GM12878 (cell line): Measurements from ENCODE around the gene FAM171A1. TPM values are rescaled to one million over a fixed set of nuclear protein-coding genes. Genes with fewer than 3 reads are reported as not detected.

Experiments
- ATAC-seq: fragments of 200-7000 bp; cut with Tn5 transposase; 3 replicates; pipeline ENCODE4 v1.9.1; 2020; ENCODE audit warnings: mild to moderate bottlenecking, moderate library complexity
- BruUV-seq: library from RNA; stranded (reverse); fragments of 400-500 nt; replicated peaks from 2 replicates; lab custom pipeline; 2021; lab: Mats Ljungman, UMichigan
- CTCF ChIA-PET: fragments of 300-600 bp; sonication (Branson Sonifier 250); formaldehyde crosslinking; extraction: SDS; loops from one replicate; lab custom pipeline; 2021; ENCODE audit warnings: inconsistent platforms; lab: Yijun Ruan, JAX
- POLR2A ChIA-PET: fragments of 350-600 bp; formaldehyde crosslinking; extraction: SDS; loops from one replicate; lab custom pipeline; 2021; ENCODE audit warnings: inconsistent platforms; lab: Charles Lee
- RAD21 ChIA-PET: fragments of 300-600 bp; sonication (Branson Sonifier 250); formaldehyde crosslinking; loops from one replicate; lab custom pipeline; 2023; ENCODE audit warnings: antibody characterized with exemption; ENCODE audit not compliant: unreplicated experiment; lab: Charles Lee
- SMC1A ChIA-PET: fragments of 300-600 bp; sonication (Branson Sonifier 250); formaldehyde crosslinking; loops from one replicate; lab custom pipeline; 2023; ENCODE audit not compliant: unreplicated experiment, uncharacterized antibody; lab: Charles Lee
- DNase-seq: peaks from one replicate; pipeline ENCODE4 v3.0.0-alpha.2; 2011; ENCODE audit warnings: low read depth, low spot score
- FAIRE-seq: peaks from 3 replicates; lab custom pipeline; 2011; peaks lifted over from hg19 to GRCh38; lab: Jason Lieb, UNC
- H2AFZ ChIP-seq: 2 replicates; pipeline ENCODE4 v1.6.0; 2011; ENCODE audit warnings: low read depth, low read length, control low read depth; ENCODE audit not compliant: control insufficient read depth
- H3K27ac ChIP-seq: 2 replicates; pipeline ENCODE4 v1.5.1; 2011; ENCODE audit warnings: control low read depth; ENCODE audit not compliant: control insufficient read depth, insufficient read depth
- H3K27me3 ChIP-seq, 2 experiments: replicated peaks in 1 of 2; 2 replicates each; pipeline versions ENCODE4 v1.6.0 to v1.6.1; 2011; ENCODE audit warnings: low read length in 1 of 2; ENCODE audit not compliant: control insufficient read depth in 2 of 2, insufficient read depth in 2 of 2
- H3K36me3 ChIP-seq, 2 experiments: 2 replicates each; pipeline ENCODE4 v1.5.1; 2011; ENCODE audit warnings: low read length in 1 of 2; ENCODE audit not compliant: control insufficient read depth in 2 of 2, insufficient read depth in 2 of 2
- H3K4me1 ChIP-seq: 2 replicates; pipeline ENCODE4 v1.6.1; 2011; ENCODE audit warnings: mild to moderate bottlenecking, low read length, moderate library complexity, mixed read lengths; ENCODE audit not compliant: control insufficient read depth, insufficient read depth
- H3K4me2 ChIP-seq: 2 replicates; pipeline ENCODE4 v1.6.0; 2011; ENCODE audit warnings: control low read depth; ENCODE audit not compliant: control insufficient read depth, insufficient read depth
- H3K4me3 ChIP-seq: fragments of 200-600 bp; sonication (generic); 2 replicates; pipeline ENCODE4 v1.5.1; 2016
- H3K79me2 ChIP-seq: 2 replicates; pipeline ENCODE4 v1.6.0; 2011; ENCODE audit warnings: low read length; ENCODE audit not compliant: control insufficient read depth, insufficient read depth
- H3K9ac ChIP-seq: 2 replicates; pipeline ENCODE4 v1.8.0; 2011; ENCODE audit warnings: low read length, control low read depth, mixed read lengths; ENCODE audit not compliant: control insufficient read depth, insufficient read depth
- H3K9me3 ChIP-seq: replicated peaks from 3 replicates; pipeline ENCODE4 v1.5.1; 2011; ENCODE audit warnings: mild to moderate bottlenecking, low read length; ENCODE audit not compliant: control insufficient read depth, insufficient read depth
- H4K20me1 ChIP-seq: 2 replicates; pipeline ENCODE4 v1.6.0; 2011; ENCODE audit not compliant: control insufficient read depth, insufficient read depth
- CREB1 ChIP-seq: IDR thresholded peaks from 2 replicates; pipeline ENCODE4 v1.6.1; 2012; ENCODE audit warnings: low read depth, mild to moderate bottlenecking, inconsistent platforms
- SMAD1 ChIP-seq: fragments of 450-650 bp; IDR thresholded peaks from 2 replicates; pipeline ENCODE4 v1.6.1; 2018; ENCODE audit warnings: mild to moderate bottlenecking, low read depth; ENCODE audit not compliant: partially characterized antibody
- SMARCA5 ChIP-seq: fragments of 450-650 bp; IDR thresholded peaks from 2 replicates; pipeline ENCODE4 v1.6.1; 2017; ENCODE audit warnings: mild to moderate bottlenecking
- TAF1 ChIP-seq: IDR thresholded peaks from 2 replicates; pipeline ENCODE4 v1.6.1; 2011; ENCODE audit warnings: mild to moderate bottlenecking, low read depth, low read length, borderline replicate concordance
- ZBTB4 ChIP-seq: fragments of 450-650 bp; formaldehyde crosslinking; IDR thresholded peaks from 2 replicates; pipeline ENCODE4 v1.4.0; 2022; ENCODE audit warnings: mild to moderate bottlenecking, moderate library complexity
- WGBS: methylation state at CpG from one replicate; pipeline ENCODE4 v1.1.6; 2016; ENCODE audit warnings: low lambda C conversion rate; ENCODE audit not compliant: insufficient replicate concordance, insufficient coverage; ENCODE audit errors: missing lambda C conversion rate; 5-methylcytosine and 5-hydroxymethylcytosine counted together
- in situ Hi-C: fragments of 300-500 bp; cut with MboI; formaldehyde crosslinking; loops from 9 replicates; pipeline ENCODE4 v1.14.3; 2018; ENCODE audit warnings: mixed read lengths
- intact Hi-C: fragments of 100-400 bp; cut with micrococcal nuclease; formaldehyde crosslinking; loops from one replicate; pipeline ENCODE4 v1.14.2; 2022; ENCODE audit not compliant: unreplicated experiment
- polyA plus RNA-seq, 11 experiments: library from polyadenylated mRNA; depleted of rRNA in 4 of 11; unstranded in 6 of 11; stranded (reverse) in 5 of 11; fragments of >200 nt; fragmentation: Nextera tagmentation in 4 of 11; fragmentation: Illumina TruSeq in 1 of 11; extraction: Ambion mirVana in 4 of 11; extraction: Trizol in 1 of 11; gene quantifications; 1 replicate in 1 of 11; 2 replicates in 10 of 11; pipeline versions ENCODE4 v1.2.1 to v1.2.3, GENCODE V29; 2011 to 2016; ENCODE audit warnings: inconsistent platforms in 2 of 11, missing spikeins in 2 of 11, low read depth in 1 of 11
- total RNA-seq, 4 experiments: library from RNA; depleted of rRNA in 3 of 4; stranded (reverse); fragments of >200 nt in 3 of 4; fragmentation: Illumina TruSeq in 1 of 4; extraction: Trizol in 1 of 4; gene quantifications; 2 replicates each; pipeline versions ENCODE4 v1.2.1 to v1.2.3, GENCODE V29; 2013 to 2021

The FAM171A1 gene
- total and polyA plus RNA-seq, 10 of the 15 experiments (the other 5 are each of a cell fraction or from before 2014, with no cell fraction given), result 0.05 to 0.28 (median 0.10) TPM; not detected in 1

GRCh38 chr10:15313047-15313446, 58.0 kb downstream of the FAM171A1 start:
- ChIA-PET SMC1A (no interaction called here), POLR2A (no interaction called here)
- H3K27me3 ChIP-seq, result peaks cover 0 to 4% of the 10 kb centered on the region in 2 experiments; a peak in 3 of 4 replicates
- intact Hi-C loops (no loop called here), in situ Hi-C loops (no loop called here)
- no TSS peak for BruUV-seq
- no peaks in the 10 kb centered on the region for H4K20me1 ChIP-seq
- FAIRE-seq (no peak), DNase-seq (no peak)
- TF ChIP-seq CREB1 (no peak), SMARCA5 (no peak), TAF1 (no peak), SMAD1 (no peak), ZBTB4 (no peak)
- TF ChIP-seq, all 136 proteins: peak for 0
- CTCF ChIA-PET, result no interaction called here
- Histone ChIP-seq H3K4me3 (no peak overlapping the region), H3K9me3 (no peaks in the 10 kb centered on the region), H3K79me2 (no peaks in the 10 kb centered on the region), H3K4me1 (no peaks in the 10 kb centered on the region), H3K9ac (no peak overlapping the region), H3K4me2 (no peak overlapping the region), H3K36me3 (no peaks in the 10 kb centered on the region), H3K27ac (no peak overlapping the region), H2AFZ (no peak overlapping the region)
- RAD21 ChIA-PET, result no interaction called here
- ATAC-seq, result no peak
- 12% methylated on average over 4 of the region's 4 CpGs for WGBS
